Endothelial cell of umbilical vein (primary cell): ENCODE results near the gene ZMIZ1. TPM values are rescaled to one million over a fixed set of nuclear protein-coding genes. Genes with fewer than 3 reads are reported as not detected.

Experiments used
- BruUV-seq: library from RNA; stranded (reverse); fragments of 400-500 nt; replicated peaks from 2 replicates; lab custom pipeline; 2021; lab: Mats Ljungman, UMichigan
- CTCF ChIA-PET: fragments of 300-600, 350-600 bp; sonication (Branson Sonifier 250); formaldehyde crosslinking; loops from one replicate; lab custom pipeline; 2021; ENCODE audit warnings: antibody characterized with exemption, inconsistent platforms; lab: Charles Lee
- POLR2A ChIA-PET: fragments of 300-600, 350-600 bp; sonication (Branson Sonifier 250); formaldehyde crosslinking; loops from one replicate; lab custom pipeline; 2021; ENCODE audit warnings: antibody characterized with exemption, inconsistent platforms; lab: Charles Lee
- DNase-seq: peaks from one replicate; pipeline ENCODE4 v3.0.0-alpha.2; 2011; ENCODE audit warnings: low read depth, low spot score
- FAIRE-seq: peaks from 2 replicates; lab custom pipeline; 2011; peaks lifted over from hg19 to GRCh38; lab: Jason Lieb, UNC
- H2AFZ ChIP-seq: 2 replicates; pipeline ENCODE4 v1.6.0; 2012; ENCODE audit warnings: low read depth, low read length, control low read depth, inconsistent platforms
- H3K27ac ChIP-seq: 2 replicates; pipeline ENCODE4 v1.5.1; 2011; ENCODE audit warnings: low read depth, mild to moderate bottlenecking, control low read depth, low read length, moderate library complexity; ENCODE audit not compliant: insufficient read depth
- H3K27me3 ChIP-seq, 2 experiments: 2 replicates each; pipeline versions ENCODE4 v1.6.0 to v1.6.1; 2011; ENCODE audit warnings: low read length in 2 of 2, mixed read lengths in 1 of 2; ENCODE audit not compliant: control insufficient read depth in 2 of 2, insufficient read depth in 2 of 2
- H3K36me3 ChIP-seq, 2 experiments: 2 replicates in 1 of 2; 3 replicates in 1 of 2; pipeline ENCODE4 v1.5.1; 2011; ENCODE audit warnings: low read length in 2 of 2, mild to moderate bottlenecking in 1 of 2, moderate library complexity in 1 of 2; ENCODE audit not compliant: control insufficient read depth in 2 of 2, insufficient read depth in 2 of 2; ENCODE audit errors: extremely low read depth in 1 of 2
- H3K4me1 ChIP-seq: 3 replicates; pipeline ENCODE4 v1.5.1; 2011; ENCODE audit warnings: mild to moderate bottlenecking, low read length; ENCODE audit not compliant: control insufficient read depth, insufficient read depth; ENCODE audit errors: extremely low read depth
- H3K4me2 ChIP-seq: 2 replicates; pipeline ENCODE4 v1.6.1; 2011; ENCODE audit warnings: low read length, control low read depth, mixed read lengths; ENCODE audit not compliant: insufficient read depth
- H3K4me3 ChIP-seq, 3 experiments: fragments of 200-600 bp in 1 of 3; sonication (generic), shearing (Covaris generic) in 1 of 3; replicated peaks in 1 of 3; 2 replicates each; pipeline ENCODE4 v1.5.1; 2011 to 2016; ENCODE audit warnings: control low read depth in 3 of 3, low read length in 3 of 3, mild to moderate bottlenecking in 2 of 3, inconsistent platforms in 1 of 3, low read depth in 1 of 3, moderate library complexity in 1 of 3; ENCODE audit not compliant: insufficient read depth in 1 of 3
- H3K79me2 ChIP-seq: 2 replicates; pipeline ENCODE4 v1.6.0; 2012; ENCODE audit warnings: low read length, inconsistent platforms; ENCODE audit not compliant: control insufficient read depth, insufficient read depth
- H3K9ac ChIP-seq: replicated peaks from 2 replicates; pipeline ENCODE3; 2011; ENCODE audit warnings: low read length, control low read depth; ENCODE audit not compliant: insufficient read depth; ENCODE audit errors: extremely low read depth
- H3K9me1 ChIP-seq: replicated peaks from 3 replicates; pipeline ENCODE4 v1.6.0; 2011; ENCODE audit warnings: mild to moderate bottlenecking, low read length; ENCODE audit not compliant: control insufficient read depth, insufficient read depth; ENCODE audit errors: extremely low read depth
- H3K9me3 ChIP-seq: replicated peaks from 2 replicates; pipeline ENCODE4 v1.5.1; 2012; ENCODE audit warnings: low read length, inconsistent platforms; ENCODE audit not compliant: control insufficient read depth, insufficient read depth
- H4K20me1 ChIP-seq: replicated peaks from 2 replicates; pipeline ENCODE3; 2011; ENCODE audit warnings: mild to moderate bottlenecking, low read length; ENCODE audit not compliant: control insufficient read depth, insufficient read depth; ENCODE audit errors: extremely low read depth
- EZH2 ChIP-seq: IDR thresholded peaks from 2 replicates; pipeline ENCODE4 v1.6.1; 2012; ENCODE audit warnings: borderline replicate concordance, low read depth, mild to moderate bottlenecking, moderate library complexity, low read length, inconsistent platforms; ENCODE audit not compliant: severe bottlenecking
- FOS ChIP-seq: IDR thresholded peaks from 2 replicates; pipeline ENCODE4 v1.6.1; 2011; ENCODE audit warnings: mild to moderate bottlenecking, low read length, moderate library complexity, borderline replicate concordance; ENCODE audit not compliant: insufficient read depth
- GATA2 ChIP-seq: IDR thresholded peaks from 2 replicates; pipeline ENCODE4 v1.7.0; 2011; ENCODE audit warnings: low read depth, mild to moderate bottlenecking, moderate library complexity, mixed read lengths, low read length; ENCODE audit not compliant: insufficient read length, insufficient read depth
- JUN ChIP-seq: IDR thresholded peaks from 2 replicates; pipeline ENCODE4 v1.6.1; 2011; ENCODE audit warnings: borderline replicate concordance, low read depth; ENCODE audit not compliant: insufficient read length, insufficient read depth
- MYC ChIP-seq: IDR thresholded peaks from one replicate; pipeline ENCODE4 v1.6.1; 2011; ENCODE audit warnings: mild to moderate bottlenecking, low read depth, low read length
- POLR2A ChIP-seq: IDR thresholded peaks from 2 replicates; pipeline ENCODE4 v1.6.1; 2012; ENCODE audit warnings: low read depth, mild to moderate bottlenecking, control low read depth, low read length
- POLR2AphosphoS5 ChIP-seq: IDR thresholded peaks from 2 replicates; pipeline ENCODE4 v1.6.1; 2012; ENCODE audit warnings: low read depth, mild to moderate bottlenecking, control low read depth, low read length, moderate library complexity; ENCODE audit not compliant: insufficient read depth
- dilution Hi-C: fragments of 300-500 bp; cut with MboI; formaldehyde crosslinking; loops from one replicate; pipeline ENCODE4 v1.15.0; 2019; ENCODE audit warnings: low sequenced_read_pairs; ENCODE audit not compliant: extremely low pct_ligation_motif_present
- intact Hi-C: fragments of 100-400 bp; cut with micrococcal nuclease; formaldehyde crosslinking; loops from one replicate; pipeline ENCODE4 v1.10.0; 2022
- polyA plus RNA-seq, 4 experiments: library from polyadenylated mRNA; depleted of rRNA in 3 of 4; stranded (reverse) in 3 of 4; unstranded in 1 of 4; fragments of >200 nt; gene quantifications; 2 replicates each; pipeline versions ENCODE4 v1.2.1 to v1.2.3, GENCODE V29; 2011 to 2012; ENCODE audit warnings: missing spikeins in 1 of 4
- total RNA-seq: library from RNA; stranded (reverse); gene quantifications from 2 replicates; pipeline ENCODE4 v1.2.3, GENCODE V29; 2021
- TF ChIP-seq, protein P1 (sequence below): IDR thresholded peaks from 2 replicates; pipeline ENCODE4 v1.6.1; 2011; ENCODE audit not compliant: insufficient read depth, insufficient read length
- TF ChIP-seq, protein P2 (sequence below), 2 donors: IDR thresholded peaks; 1 replicate in 1 of 2; 2 replicates in 1 of 2; pipeline ENCODE4 v1.5.1; 2011; ENCODE audit warnings: low read length in 2 of 2, mild to moderate bottlenecking in 2 of 2, moderate library complexity in 2 of 2, control low read depth in 1 of 2, inconsistent platforms in 1 of 2, low read depth in 1 of 2; ENCODE audit not compliant: insufficient read depth in 1 of 2; ENCODE audit errors: extremely low read depth in 1 of 2

Gene ZMIZ1
- total and polyA plus RNA-seq, 2 donors (not counting 3 experiments of a cell fraction or from before 2014, with no cell fraction given) = 12.5 to 46.7 TPM

DNA sequence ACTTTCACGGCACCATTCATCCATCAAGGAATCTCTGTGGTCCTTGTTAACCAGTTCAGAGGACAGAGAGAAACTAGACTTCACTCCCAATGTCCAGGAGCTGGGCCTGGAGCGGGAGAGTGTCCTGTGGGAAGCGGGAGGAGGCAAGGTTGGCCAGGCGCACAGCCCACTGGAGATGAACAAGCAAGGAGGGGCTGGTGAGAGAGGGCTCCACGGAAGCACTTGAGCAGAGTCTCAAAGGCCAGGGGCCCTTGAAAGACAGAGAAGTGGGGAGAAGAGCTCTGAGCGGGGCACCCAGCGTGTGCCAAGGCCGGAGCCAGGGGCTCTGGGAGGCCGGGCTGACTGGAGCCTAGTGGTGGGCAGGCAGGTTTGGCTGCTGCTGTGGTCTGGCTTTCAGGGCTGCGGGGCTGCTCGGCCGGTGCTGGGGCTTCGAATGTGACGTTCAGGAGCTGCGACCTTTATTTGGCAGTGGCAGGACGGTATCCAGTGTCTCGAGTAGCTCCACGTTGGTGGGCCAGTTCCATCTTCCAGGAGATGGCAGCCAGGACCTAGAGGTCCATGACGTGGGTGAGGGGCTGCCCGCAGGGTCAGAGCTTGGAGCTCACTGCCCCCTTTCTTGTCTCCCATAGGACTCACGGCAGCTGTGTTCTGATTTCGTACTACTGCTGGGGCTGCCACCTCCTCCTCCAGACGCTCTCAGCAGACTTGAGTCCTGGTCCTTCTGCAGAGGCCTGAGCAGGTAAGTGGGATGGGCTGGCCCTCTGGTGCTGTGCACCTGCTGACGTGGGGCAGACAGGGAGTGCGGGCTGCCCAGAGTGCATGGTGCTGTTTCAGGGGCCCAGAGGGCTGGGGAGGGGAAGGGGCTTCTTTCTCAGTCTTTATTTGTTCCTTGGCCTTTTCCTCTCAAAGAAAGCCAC is 49.8 kb downstream of the ZMIZ1 start:
- dilution Hi-C loops (no loop called here), intact Hi-C loops (no loop called here)
- Histone ChIP-seq H3K27me3 (no peaks in the 10 kb centered on the region), H3K4me2 (no peak overlapping the region), H3K27ac (no peak overlapping the region), H3K9ac (no peak overlapping the region), H4K20me1 (no peaks in the 10 kb centered on the region), H2AFZ (no peak overlapping the region), H3K4me3 (no peak overlapping the region), H3K79me2 (peaks cover 40% of the 10 kb centered on the region), H3K9me1 (no peaks in the 10 kb centered on the region), H3K36me3 (peaks cover 0 to 25% of the 10 kb centered on the region in 2 experiments), H3K4me1 (peaks cover under 1% of the 10 kb centered on the region), H3K9me3 (no peaks in the 10 kb centered on the region)
- BruUV-seq = no TSS peak
- FAIRE-seq (no peak), DNase-seq (no peak)
- ChIA-PET CTCF (interaction anchor here (1.3 kb wide), 1 partner anchor 74 kb away, joined by 3 read pairs; no protein-coding TSS in a partner anchor), POLR2A (interaction anchor here (0.5 kb wide), 1 partner anchor 84 kb away, joined by 3 read pairs; no protein-coding TSS in a partner anchor)
- no peak for TF ChIP-seq FOS

DNA sequence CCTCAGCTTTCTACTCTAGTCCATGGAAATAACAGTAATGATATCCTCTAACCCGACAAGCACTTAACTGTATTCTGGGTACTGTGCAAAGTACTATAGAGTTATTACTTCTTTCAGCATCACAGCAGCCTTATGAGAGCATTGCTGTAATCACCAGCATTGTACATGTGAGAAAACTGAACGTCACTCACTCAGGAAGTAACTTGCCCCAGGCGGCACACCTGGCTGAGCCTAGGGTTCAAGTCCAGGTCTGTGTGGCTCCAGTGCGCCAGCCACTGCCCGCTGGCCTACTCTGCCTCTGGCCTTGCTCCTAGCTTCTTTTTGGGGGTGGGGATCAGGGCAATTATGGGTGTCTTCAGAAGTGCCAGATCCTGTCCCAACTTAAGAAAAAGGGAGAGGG is 50.5 kb downstream of the ZMIZ1 start:
- peaks cover 0 to 30% of the 10 kb centered on the region in 2 experiments for H3K36me3 ChIP-seq
- DNase-seq = no peak
- CTCF ChIA-PET = interaction anchor here (1.3 kb wide), 1 partner anchor 73 kb away, joined by 3 read pairs; no protein-coding TSS in a partner anchor

More for the DNA sequence above, 50.5 kb downstream of the ZMIZ1 start:
- POLR2A ChIA-PET = no interaction called here
- no peak for FAIRE-seq
- Histone ChIP-seq H3K4me1 (no peaks in the 10 kb centered on the region), H2AFZ (no peak overlapping the region), H3K9ac (no peak overlapping the region), H3K9me3 (no peaks in the 10 kb centered on the region), H3K9me1 (no peaks in the 10 kb centered on the region), H3K4me2 (no peak overlapping the region), H3K27me3 (no peaks in the 10 kb centered on the region), H3K27ac (no peak overlapping the region), H4K20me1 (no peaks in the 10 kb centered on the region), H3K79me2 (peaks cover 33% of the 10 kb centered on the region), H3K4me3 (no peak overlapping the region)
- BruUV-seq = no TSS peak
- TF ChIP-seq FOS (no peak), EZH2 (no peak), POLR2A (no peak), GATA2 (no peak), POLR2AphosphoS5 (no peak), JUN (no peak), MYC (no peak)
- TF ChIP-seq, protein P1, sequence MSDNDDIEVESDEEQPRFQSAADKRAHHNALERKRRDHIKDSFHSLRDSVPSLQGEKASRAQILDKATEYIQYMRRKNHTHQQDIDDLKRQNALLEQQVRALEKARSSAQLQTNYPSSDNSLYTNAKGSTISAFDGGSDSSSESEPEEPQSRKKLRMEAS = no peak
- TF ChIP-seq, protein P2, sequence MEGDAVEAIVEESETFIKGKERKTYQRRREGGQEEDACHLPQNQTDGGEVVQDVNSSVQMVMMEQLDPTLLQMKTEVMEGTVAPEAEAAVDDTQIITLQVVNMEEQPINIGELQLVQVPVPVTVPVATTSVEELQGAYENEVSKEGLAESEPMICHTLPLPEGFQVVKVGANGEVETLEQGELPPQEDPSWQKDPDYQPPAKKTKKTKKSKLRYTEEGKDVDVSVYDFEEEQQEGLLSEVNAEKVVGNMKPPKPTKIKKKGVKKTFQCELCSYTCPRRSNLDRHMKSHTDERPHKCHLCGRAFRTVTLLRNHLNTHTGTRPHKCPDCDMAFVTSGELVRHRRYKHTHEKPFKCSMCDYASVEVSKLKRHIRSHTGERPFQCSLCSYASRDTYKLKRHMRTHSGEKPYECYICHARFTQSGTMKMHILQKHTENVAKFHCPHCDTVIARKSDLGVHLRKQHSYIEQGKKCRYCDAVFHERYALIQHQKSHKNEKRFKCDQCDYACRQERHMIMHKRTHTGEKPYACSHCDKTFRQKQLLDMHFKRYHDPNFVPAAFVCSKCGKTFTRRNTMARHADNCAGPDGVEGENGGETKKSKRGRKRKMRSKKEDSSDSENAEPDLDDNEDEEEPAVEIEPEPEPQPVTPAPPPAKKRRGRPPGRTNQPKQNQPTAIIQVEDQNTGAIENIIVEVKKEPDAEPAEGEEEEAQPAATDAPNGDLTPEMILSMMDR (IDR thresholded peaks at IDR 0.05; ENCODE audit: extremely low read depth in 1 of 2, insufficient read depth in 1 of 2, low read depth in 1 of 2, low read length in 2 of 2) = no peak
- dilution Hi-C loops (no loop called here), intact Hi-C loops (no loop called here)
